Stimulated activated CD8-positive, alpha-beta memory T cell treated with anti-CD3 and anti-CD28 coated beads, Interleukin-12 subunit alpha, Interleukin-12 subunit beta, amount 100 ng/mL, for 24 hours (primary cell): ENCODE data around the gene STT3A.

ENCODE experiments used
- DNase-seq: peaks from one replicate; pipeline ENCODE4 v3.0.0-alpha.2; 2020; ENCODE audit errors: extremely low read depth

The STT3A gene

DNA sequence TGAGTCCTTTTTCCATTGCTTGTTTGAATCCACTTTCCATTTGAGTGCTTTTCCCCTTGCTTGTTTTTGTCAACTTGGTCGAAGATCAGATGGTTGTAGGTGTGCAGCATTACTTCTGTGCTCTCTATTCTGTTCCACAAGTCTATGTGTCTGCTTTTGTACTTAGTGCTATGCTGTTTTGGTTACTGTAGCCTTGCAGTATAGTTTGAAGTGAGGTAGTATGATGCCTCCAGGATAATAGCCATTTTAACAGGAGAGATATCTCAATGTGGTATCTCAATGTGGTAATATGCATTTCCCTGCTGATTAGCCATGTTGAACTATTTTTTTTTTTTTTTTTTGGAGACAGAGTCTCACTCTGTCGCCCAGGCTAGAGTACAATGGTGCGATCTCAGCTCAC lies 71.3 kb downstream of the STT3A start:
- DNase-seq = no peak

DNA sequence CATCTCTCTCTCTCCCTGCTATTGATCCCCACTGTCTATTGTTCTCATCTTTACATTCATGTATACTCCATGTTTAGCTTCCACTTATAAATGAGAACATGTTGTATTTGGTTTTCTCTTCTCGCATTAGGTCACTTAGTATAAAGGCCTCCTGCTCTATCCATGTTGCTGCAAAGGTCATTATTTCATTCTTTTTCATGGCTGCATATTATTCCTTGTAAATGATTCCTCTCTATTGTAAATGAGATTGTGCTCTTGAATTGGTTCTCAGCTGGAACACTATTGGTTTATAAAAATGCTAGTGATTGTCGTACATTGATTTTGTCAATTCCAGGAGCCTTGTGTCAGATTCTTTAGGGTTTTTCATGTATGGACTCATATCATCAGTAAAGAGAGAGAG lies 74.5 kb downstream of the STT3A start:
- no peak for DNase-seq

DNA sequence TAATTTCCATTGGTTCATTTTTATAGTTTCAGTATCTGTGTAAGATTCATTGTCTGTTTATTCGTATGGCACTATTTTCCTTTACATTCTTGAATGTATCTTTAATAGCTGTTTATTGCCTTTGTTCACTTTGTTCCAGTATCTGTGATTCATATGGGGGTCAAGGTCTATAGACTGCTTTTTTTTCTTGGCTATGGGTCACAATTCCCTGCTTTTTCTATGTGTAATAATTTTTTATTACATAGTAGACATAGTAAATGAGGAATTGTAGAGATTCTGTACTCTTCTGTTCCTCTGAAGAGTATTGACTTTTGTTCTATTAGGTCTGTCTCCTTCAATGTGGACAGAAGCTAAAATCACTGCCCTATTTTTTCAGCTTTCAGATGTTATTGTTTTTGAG lies 77.5 kb downstream of the STT3A start:
- no peak for DNase-seq

DNA sequence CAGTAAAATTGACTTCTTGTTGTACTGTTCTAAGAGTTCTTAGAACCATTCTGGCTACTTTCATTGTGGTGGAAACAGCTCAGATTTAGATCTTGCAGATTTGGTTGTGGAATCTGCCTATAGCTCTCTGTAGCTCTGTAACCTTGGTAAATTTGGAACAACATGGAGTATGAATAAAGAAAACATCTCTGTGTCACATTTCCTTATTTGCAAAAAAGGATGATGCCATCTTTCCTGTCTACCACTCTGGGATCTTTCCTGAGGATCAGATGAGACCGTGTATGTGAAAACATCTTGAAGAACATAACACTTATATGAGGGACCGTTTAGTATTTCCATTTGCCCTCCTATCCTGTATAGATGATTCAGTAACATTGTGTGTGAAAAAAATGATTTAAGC lies 78.9 kb downstream of the STT3A start:
- DNase-seq = no peak
